Left ventricle myocardium superior (tissue), 1 donor: ENCODE results near the gene MAPK8IP2. TPM values are rescaled to one million over a fixed set of nuclear protein-coding genes. Genes with fewer than 3 reads are reported as not detected.
"Not testable (repeated sequence)": the region's sequence is repeated elsewhere in the genome, so short reads cannot be mapped to it uniquely, and the experiment has no call there.

Experiments
- ATAC-seq: fragments of 200-7000 bp; cut with Tn5 transposase; one replicate; pipeline ENCODE4 v1.9.1; 2020; ENCODE audit warnings: mild to moderate bottlenecking, moderate library complexity
- DNase-seq: peaks from one replicate; pipeline ENCODE4 v3.0.0-alpha.2; 2020
- intact Hi-C: fragments of 100-400 bp; cut with micrococcal nuclease; formaldehyde crosslinking; loops from one replicate; pipeline ENCODE4 v1.11.0; 2022
- total RNA-seq: library from RNA; stranded (reverse); fragmentation: NEBNext Ultra II Directional; extraction: Animal tissue kit (Norgen Biotek cat#: 25700); gene quantifications from one replicate; pipeline ENCODE4 v1.2.1, GENCODE V29; 2021
- donor health status: DM: no; HTN: yes; CAD: no; lungs with severe emphysema.

The MAPK8IP2 gene
- total RNA-seq, 1 donor from 2014 or later: 0.57 TPM

DNA sequence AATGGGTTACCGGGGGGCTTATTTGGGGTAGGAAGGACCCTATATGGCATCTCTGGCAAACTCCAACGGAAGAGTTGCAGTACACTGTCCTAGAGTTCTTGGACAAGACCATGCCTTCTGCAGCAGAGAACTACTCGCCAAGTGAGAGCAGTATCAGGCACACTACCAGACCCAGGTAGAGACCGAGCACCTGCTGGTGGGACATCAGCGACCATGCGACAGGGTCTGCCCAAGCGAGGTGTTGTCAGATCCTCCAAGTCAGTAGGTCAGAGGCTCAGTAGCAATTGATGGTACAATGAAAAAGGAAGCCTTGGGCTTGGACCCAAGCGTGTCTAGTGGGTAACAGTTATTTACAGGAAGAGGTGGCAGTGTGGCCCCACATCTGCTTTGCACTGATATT lies 14.8 kb upstream of the MAPK8IP2 start:
- ATAC-seq (no peak), DNase-seq (peak; percentile 3)
- intact Hi-C loops: no loop called here

DNA sequence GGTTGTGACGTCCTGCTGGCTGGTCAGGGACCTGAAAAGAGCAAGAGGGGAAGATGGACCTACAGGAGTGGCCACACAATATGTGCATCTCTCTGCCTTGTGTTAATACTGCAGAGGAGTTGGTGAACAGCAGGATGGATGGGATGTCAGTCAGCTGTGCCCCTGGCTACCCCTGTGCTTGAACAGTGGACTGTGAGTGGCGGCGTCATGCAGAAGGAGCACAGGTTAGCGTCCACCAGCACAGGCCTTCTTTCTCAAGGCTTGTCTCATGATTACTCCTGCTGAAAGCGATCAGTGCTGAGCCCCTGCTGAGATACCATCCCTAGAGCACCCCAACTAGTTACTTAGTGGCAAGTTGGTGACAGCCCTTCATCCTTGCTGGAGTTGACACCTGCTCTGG lies 14.2 kb upstream of the MAPK8IP2 start:
- peak; percentile 12 for DNase-seq
- intact Hi-C loops: no loop called here
- ATAC-seq: no peak

DNA sequence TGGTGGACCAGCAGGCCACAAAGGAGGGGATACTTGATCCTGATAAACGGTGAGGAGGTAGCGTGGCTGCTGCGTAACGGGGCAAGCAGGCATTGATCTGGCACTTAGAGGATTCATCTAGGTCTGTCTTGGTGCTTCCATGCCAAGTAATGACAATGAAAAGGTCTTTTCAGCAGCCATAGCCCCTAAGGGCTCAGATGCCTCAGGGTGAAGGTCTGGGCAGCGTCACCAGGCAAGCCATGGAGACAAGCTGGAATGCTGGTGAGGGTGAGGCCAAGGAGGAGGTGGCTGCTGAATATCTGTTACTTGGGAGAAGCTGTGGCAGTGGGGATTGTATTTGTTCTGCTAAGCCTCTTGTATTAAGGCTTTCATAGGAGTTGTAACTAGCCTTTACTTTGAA lies 13.2 kb upstream of the MAPK8IP2 start:
- intact Hi-C loops: no loop called here
- ATAC-seq (no peak), DNase-seq (peak; percentile 1)

DNA sequence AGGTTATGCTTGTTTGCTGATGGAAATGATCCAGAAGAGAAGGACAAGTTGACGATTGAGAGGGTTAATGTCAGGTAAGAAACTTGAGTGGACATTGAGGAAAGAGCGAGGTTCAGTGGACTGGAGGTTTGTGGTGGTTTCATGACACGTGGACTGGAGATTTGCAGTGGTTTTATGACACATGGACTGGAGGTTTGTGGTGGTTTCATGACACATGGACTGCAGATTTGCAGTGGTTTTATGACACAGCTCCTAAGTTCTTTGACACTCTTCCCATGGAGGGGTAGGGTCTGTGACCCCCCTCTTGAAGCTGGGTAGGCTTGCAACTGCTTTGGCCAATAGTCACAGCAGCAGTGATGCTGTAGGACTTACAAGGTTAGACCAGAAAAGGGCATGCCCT lies 5.4 kb upstream of the MAPK8IP2 start:
- intact Hi-C loops: no loop called here
- no peak for ATAC-seq
- no peak for DNase-seq

DNA sequence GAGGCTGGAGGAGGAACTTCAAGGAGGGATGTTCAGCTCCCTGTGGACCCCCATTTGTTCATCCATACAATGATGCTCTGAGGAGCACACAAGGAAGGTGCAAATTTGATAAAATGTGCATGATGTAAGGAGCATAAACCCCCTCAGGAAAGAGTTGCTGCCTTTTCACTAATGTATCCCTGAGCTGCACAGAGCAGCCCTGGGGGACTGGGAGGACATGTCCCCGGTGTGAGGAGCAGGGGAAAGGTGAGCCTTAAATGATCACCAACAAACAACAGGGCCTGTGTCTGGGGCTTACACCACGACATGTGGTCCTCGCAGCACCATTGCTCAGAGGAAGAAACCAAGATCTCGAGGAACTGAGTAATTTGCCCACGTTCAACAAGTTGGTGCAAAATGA lies 3.5 kb upstream of the MAPK8IP2 start:
- intact Hi-C loops: no loop called here
- ATAC-seq (no peak), DNase-seq (no peak)

DNA sequence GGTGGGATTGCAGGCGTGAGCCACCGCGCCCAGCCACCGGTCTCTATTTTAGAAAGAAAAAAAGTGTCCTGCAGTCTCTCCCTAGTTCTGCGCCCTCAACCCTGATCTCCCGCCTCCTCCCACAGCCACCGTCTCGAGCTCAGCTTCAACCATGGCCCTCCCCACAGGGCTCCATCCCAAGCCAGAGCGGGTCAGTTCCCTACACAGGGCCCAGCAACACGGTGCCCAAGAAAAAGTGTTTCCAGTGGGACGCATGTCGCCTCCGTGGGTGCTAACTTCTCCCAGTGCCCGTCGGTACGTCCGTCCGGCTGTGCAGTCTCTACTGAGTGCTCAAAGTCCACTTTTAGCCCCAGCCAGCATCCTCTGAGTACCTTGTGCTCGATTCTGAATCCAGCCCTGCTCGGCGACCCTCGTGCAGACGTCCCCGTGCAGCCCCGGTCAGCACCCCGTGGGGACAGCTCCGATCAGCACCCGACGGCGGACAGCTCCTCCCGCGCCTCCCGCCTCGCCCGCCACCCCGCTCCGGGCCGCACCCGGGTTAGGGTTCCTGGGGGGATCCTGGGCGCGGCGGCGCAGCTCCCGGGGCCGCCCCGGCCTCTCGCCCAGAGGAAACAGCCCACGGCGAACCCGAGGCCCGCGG lies 657 bp upstream of the MAPK8IP2 start:
- peak; percentile 92 for ATAC-seq
- intact Hi-C loops: no loop called here
- DNase-seq: peak; percentile 75

DNA sequence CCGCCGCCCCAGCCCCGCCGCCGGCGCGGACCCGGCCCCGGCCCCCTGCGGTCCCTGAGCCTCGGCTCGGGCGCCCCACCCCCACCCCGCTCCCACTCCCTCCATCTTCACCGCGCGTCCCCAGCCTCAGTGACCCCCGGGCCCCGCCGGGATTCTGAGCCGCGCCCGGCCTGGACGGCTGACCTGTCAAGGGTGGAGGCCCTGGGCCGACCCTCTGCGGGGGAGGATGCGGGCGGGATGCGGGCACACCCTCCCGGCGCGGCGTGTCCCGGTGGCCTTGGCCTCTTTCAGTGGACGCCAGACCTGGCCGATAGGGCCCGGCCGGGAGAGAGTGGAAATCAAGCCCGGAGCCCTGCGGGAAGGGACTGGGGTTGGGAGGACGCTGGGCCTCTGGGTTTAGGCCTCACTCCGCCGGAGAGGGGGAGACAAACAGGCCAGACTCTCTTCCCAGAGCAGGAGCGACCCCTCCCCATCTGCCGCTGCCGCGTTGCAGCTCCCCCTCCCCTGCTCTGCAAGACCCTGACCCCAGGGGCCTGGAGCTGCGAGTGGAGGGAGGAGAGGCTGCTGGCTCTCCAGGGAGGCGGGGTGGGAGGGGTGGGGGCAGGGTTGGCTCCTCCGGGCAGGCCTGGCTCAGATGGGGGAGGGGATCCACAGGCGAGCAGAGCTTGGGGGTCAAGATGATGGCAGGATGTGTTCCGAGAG lies 525 bp downstream of the MAPK8IP2 start:
- ATAC-seq: no peak
- intact Hi-C loops: no loop called here
- DNase-seq: peak; percentile 29

DNA sequence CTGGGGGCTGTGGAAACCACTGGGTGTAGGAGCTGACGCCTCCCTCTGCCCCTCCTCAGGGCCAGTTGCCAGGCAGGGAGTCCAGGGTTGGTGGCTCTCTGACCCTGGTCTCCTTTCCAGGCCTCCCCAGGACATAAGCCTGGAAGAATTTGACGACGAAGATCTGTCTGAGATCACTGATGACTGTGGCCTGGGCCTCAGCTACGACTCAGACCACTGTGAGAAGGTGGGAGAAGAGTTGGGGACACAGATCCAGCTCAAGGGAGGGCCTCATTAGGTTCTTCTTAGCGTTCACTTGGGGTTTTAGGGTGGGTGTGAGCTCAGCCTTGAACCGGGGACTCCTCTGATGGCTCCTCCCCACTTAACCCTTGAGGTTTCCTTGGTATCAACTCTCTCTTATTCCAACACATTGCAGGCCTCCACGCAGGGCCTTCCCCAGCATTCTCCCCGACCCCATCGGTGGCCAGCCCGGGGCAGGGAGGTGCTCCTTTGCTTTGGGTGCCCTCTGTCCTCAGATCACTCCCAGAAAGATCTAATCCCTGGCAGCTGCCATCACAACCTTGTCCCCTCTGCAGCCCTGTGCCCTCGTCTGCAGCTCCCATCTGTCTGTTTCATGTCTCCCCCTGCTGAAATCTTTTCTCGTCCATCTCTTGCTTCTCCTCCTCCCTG lies 1.2 kb downstream of the MAPK8IP2 start:
- no peak for ATAC-seq
- intact Hi-C loops: no loop called here

DNA sequence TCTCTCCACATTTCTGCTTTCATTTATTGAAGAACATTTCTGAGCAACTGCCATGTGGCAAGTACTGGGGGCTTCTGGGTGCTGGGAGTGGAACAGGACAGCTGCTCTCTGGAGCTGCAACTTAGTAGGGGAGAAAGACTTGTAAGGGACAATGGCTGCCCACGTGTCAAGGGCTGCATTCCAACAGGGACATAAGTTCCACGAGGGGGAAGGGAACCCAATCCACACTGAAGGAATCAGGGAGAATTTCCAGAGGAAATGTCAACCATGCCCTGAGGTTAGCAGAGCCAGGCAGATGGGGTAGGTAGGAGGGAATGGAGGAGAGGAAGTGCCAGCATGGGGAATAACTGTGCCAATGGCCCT lies 1.7 kb downstream of the MAPK8IP2 start:
- DNase-seq (no peak), ATAC-seq (no peak)
- intact Hi-C loops: no loop called here

More for the DNA sequence above, 1.2 kb downstream of the MAPK8IP2 start:
- DNase-seq: peak; percentile 3

DNA sequence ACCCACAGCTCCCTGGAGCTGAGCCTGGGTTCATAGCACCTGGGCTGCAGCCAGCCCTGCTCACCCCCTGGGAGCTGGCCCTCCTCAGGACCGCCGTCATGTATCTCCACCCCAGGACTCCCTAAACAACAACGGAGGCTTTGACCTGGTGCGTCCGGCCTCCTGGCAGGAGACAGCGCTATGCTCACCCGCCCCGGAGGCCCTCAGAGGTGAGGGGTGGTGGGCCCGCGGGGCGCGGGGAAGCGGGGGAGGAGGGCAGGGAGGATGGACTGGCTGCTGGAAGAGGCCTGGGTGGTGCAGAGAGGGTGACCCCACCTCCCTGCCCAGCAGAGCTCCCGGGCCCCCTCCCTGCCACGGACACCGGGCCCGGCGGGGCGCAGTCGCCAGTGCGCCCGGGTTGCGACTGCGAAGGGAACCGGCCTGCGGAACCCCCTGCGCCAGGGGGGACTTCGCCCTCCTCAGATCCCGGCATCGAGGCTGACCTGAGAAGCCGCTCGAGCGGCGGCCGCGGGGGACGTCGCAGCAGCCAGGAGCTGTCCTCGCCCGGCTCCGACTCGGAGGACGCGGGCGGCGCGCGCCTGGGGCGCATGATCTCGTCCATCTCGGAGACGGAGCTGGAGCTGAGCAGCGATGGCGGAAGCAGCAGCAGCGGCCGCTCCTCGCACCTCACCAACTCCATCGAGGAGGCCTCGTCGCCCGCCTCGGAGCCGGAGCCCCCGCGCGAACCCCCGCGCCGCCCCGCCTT lies 3.1 kb downstream of the MAPK8IP2 start:
- intact Hi-C loops: no loop called here

DNA sequence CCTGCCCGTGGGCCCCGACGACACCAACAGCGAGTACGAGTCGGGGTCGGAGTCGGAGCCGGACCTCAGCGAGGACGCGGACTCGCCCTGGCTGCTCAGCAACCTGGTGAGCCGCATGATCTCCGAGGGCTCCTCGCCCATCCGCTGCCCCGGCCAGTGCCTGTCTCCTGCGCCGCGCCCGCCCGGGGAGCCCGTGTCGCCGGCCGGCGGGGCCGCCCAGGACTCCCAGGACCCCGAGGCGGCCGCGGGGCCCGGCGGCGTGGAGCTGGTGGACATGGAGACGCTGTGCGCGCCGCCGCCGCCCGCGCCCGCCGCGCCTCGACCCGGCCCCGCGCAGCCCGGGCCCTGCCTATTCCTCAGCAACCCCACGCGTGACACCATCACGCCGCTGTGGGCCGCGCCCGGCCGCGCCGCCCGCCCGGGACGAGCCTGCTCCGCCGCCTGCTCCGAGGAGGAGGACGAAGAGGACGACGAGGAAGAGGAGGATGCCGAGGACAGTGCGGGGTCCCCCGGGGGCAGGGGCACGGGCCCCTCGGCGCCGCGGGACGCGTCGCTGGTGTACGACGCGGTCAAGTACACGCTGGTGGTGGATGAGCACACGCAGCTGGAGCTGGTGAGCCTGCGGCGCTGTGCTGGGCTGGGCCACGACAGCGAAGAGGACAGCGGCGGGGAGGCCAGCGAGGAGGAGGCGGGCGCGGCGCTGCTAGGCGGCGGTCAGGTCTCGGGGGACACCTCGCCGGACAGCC lies 3.8 kb downstream of the MAPK8IP2 start:
- DNase-seq: peak; percentile 8
- intact Hi-C loops: no loop called here
- no peak for ATAC-seq

More for the DNA sequence above, 3.1 kb downstream of the MAPK8IP2 start:
- ATAC-seq: no peak
- DNase-seq: peak; percentile 24

DNA sequence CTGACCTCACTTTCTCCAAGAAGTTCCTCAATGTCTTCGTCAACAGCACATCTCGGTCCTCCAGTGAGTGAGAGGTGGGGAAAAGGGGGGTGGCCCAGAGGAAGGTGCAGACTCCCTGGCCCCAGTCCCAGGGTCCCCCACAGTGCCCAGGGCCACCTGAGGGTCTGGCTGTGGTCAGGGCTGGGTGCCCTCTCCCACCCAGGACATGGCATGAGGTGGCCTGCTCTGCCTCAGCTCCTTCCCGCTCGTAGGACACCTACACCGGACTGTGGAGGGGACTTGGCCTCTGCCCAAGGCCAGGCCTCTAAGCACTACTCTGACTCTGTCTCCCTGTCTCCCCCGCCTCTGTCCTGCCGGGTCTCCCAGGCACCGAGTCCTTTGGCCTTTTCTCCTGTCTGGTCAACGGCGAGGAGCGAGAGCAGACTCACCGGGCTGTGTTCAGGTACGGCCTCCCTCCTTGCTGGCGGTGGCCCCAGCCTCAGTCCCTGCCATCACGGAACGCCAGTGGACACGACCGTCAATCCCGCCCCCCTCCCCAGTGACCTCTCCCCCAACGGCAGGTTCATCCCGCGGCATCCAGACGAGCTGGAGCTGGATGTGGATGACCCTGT lies 4.5 kb downstream of the MAPK8IP2 start:
- intact Hi-C loops: no loop called here
- ATAC-seq (no peak), DNase-seq (peak; percentile 18)

DNA sequence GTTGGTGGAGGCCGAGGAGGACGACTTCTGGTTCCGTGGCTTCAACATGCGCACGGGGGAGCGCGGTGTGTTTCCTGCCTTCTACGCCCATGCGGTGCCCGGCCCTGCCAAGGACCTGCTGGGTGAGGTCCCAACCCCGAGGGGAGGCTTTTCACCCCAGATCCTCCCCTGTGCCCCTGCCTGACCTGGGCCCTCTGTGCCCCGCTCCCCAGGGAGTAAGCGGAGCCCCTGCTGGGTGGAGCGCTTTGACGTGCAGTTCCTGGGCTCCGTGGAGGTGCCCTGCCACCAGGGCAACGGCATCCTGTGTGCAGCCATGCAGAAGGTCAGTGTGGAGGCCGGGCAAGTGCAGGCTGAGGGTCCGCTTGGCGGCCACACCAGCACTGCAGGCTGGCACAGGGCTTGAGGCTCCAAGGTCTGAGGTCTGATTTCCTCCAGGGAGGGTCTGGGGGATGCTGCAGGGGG lies 5.1 kb downstream of the MAPK8IP2 start:
- ATAC-seq (no peak), DNase-seq (peak; percentile 22)
- intact Hi-C loops: no loop called here

DNA sequence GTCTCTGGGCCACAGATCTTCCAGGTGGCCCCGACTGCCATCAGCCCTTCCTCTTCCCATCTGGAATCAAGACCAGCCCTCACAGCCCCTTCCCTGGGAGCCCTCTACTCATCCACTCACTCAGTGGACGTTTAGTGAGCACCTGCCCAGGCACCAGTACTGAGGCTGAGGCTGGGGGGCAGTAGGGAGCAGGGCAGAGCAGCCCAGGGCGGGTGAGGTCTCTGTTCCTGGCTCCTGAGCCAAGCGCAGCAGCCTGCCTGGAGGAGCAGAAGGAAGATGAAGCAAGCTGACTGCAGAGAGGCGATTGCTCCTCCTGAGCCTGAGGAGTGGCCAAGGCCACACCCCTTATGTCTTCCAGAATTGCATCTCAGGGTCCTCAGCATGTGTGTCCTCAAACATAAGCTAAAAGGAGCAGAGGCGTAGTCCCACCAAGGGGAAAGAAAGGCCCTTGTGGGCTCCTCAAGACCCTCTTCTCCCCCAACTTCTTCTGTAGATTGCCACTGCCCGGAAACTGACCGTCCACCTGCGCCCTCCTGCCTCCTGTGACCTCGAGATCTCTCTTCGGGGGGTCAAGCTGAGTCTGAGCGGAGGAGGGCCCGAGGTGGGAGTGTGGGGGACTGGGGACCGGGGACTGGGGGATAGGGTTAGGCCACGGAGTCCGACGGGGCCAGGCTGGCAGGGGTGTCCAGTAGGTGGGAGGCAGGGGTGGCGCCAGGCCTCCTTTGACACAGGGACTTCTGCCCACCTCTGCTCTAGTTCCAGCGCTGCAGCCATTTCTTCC lies 5.8 kb downstream of the MAPK8IP2 start:
- ATAC-seq (no peak), DNase-seq (peak; percentile 11)
- intact Hi-C loops: no loop called here

DNA sequence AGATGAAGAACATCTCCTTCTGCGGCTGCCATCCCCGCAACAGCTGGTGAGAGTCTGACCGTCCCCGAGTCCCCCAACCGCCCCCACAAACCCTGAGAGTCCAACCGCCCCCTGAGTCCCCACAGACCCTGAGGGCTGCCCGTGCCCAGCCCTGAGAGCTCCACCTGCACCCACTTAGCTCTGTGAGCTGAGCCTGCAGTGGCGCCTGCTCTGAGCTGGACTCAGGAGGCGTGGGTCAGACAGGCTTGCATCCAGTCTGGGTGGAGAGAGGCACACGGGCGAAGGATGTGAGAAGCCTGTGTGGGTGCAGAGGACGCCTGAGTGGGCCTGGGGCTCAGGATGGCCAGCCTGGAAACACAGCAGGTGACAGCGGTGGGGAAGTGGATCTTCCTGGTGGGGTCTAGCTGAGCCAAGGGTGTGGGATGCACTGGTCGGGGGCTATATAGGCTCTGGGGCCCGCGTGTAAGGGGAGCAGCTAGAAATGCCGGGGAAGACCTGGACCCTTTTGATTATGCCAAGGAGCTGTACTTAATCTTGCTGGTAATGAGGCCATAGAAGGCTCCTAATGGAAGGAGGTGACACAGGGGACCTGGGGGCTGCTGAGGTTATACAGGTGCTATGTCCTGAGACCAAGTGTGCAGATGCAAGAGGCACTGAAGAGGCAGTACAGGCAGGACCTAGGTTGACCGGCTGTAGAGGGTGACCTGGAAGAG lies 6.5 kb downstream of the MAPK8IP2 start:
- intact Hi-C loops: no loop called here
- DNase-seq (no peak), ATAC-seq (no peak)

DNA sequence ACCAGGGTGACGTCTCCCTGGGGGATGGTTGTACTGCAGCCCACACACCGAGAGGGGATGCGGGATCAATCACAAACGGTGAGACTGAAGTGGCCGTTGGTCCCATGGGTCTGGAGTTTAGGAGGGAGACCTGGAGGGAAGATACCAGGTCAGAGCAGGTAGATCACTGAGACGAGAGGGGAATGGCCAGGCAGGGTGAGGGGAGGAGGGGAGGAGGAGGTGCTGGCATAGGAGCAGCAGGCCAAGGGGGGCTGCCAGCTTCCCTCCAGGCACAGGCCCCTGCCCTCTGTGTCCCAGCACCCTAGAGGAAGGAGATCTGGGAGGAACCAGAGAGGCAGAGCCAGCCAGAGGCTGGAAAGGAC lies 7.0 kb downstream of the MAPK8IP2 start:
- intact Hi-C loops: no loop called here
- ATAC-seq (no peak), DNase-seq (no peak)

DNA sequence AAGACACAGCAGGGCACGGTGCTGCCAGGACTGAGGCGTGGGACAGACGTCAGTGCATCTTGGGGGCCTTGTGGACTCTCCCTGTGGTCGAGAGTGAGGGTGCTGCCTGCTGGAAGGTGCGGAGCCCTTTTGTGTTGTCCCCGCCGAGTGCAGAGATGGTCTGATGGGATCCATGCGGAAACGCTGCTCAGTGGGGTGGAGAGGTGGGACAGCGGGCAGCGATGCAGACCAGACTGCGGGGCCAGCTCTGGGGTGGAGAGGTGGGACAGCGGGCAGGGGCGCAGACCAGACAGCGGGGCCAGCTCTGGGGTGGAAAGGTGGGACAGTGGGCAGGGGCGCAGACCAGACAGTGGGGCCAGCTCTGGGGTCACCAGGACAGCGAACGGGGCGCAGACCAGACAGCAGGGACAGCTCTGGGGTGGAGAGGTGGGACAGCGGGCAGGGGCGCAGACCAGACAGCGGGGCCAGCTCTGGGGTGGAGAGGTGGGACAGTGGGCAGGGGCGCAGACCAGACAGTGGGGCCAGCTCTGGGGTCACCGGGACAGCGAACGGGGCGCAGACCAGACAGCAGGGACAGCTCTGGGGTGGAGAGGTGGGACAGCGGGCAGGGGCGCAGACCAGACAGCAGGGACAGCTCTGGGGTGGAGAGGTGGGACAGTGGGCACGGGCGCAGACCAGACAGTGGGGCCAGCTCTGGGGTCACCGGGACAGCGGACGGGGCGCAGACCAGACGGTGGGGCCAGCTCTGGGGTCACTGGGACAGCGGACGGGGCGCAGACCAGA lies 7.7 kb downstream of the MAPK8IP2 start:
- DNase-seq, ATAC-seq, intact Hi-C loops: not testable (repeated sequence)
